ENCODE data around the gene IRF8.

The IRF8 gene

DNA sequence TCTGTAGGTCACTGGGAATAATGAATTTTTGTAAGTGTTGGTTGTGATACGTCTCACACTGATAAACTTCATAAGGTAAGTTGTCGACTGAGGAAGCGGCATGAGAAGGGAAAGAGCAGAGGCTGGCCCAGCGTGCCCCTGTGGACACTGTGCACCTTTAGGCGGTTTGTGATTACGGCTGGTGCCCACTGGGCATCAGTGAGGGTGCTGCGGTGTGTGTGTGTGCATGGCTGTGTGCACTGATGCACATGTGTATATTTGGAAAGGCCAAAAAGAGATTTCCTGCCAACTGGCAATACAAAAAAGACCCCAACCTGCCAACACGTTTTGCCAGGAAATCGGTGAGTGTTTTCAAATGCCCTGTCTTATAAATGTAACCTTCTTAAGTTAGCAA lies 11.9 kb downstream of the IRF8 start:
- no peak overlapping the region for H3K4me2 ChIP-seq (ENCODE audit: low read length)
- H3K79me2 ChIP-seq, result no peaks in the 10 kb centered on the region
- H3K4me1 ChIP-seq, result no peaks in the 10 kb centered on the region
- H3K9ac ChIP-seq, result no peak overlapping the region
- H3K36me3 ChIP-seq (ENCODE audit: control insufficient read depth, insufficient read depth, low read length), result no peaks in the 10 kb centered on the region
- H3K9me3 ChIP-seq (ENCODE audit: control insufficient read depth, low read length), result no peaks in the 10 kb centered on the region
- no peak overlapping the region for H2AFZ ChIP-seq
- TF ChIP-seq, protein P1, sequence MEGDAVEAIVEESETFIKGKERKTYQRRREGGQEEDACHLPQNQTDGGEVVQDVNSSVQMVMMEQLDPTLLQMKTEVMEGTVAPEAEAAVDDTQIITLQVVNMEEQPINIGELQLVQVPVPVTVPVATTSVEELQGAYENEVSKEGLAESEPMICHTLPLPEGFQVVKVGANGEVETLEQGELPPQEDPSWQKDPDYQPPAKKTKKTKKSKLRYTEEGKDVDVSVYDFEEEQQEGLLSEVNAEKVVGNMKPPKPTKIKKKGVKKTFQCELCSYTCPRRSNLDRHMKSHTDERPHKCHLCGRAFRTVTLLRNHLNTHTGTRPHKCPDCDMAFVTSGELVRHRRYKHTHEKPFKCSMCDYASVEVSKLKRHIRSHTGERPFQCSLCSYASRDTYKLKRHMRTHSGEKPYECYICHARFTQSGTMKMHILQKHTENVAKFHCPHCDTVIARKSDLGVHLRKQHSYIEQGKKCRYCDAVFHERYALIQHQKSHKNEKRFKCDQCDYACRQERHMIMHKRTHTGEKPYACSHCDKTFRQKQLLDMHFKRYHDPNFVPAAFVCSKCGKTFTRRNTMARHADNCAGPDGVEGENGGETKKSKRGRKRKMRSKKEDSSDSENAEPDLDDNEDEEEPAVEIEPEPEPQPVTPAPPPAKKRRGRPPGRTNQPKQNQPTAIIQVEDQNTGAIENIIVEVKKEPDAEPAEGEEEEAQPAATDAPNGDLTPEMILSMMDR (IDR thresholded peaks at IDR 0.05), result no peak
- no peak overlapping the region for H3K27ac ChIP-seq
- H3K27me3 ChIP-seq (ENCODE audit: control insufficient read depth, insufficient read depth, low read length), result no peaks in the 10 kb centered on the region
- H3K4me3 ChIP-seq (ENCODE audit: low read depth, low read length), result no peak overlapping the region

DNA sequence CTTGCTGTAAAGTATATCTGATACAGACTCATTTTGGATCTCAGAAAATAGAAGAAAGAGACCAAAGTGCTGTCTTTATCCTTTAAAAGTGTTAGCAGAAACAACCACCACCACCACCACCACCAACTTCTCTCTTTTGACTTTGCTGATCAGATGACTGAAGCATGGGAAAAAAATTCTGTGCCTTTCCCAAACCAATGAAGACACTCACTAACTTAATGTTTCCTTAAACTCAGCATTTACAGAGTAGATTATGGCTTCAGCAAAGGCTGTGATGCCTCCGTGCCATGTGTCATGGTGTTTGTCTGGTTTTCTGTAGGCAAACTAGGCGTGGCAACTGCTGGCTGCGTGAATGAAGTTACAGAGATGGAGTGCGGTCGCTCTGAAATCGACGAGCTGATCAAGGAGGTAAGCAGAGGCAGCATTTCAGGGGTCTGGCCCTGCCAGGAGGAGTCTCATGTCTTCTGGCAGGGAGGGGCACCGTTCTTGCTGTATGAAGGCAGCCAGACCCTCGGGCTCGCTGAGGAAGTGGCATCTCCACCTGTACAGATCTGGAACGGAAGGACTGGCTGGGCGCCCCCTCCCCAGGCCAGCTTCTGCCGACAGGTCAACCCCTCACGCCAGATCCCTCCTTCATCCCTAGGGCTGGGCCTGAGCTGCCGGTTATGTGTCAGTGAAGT lies 12.4 kb downstream of the IRF8 start:
- Histone ChIP-seq H3K27ac (no peak overlapping the region), H3K4me1 (peaks cover under 1% of the 10 kb centered on the region)

DNA sequence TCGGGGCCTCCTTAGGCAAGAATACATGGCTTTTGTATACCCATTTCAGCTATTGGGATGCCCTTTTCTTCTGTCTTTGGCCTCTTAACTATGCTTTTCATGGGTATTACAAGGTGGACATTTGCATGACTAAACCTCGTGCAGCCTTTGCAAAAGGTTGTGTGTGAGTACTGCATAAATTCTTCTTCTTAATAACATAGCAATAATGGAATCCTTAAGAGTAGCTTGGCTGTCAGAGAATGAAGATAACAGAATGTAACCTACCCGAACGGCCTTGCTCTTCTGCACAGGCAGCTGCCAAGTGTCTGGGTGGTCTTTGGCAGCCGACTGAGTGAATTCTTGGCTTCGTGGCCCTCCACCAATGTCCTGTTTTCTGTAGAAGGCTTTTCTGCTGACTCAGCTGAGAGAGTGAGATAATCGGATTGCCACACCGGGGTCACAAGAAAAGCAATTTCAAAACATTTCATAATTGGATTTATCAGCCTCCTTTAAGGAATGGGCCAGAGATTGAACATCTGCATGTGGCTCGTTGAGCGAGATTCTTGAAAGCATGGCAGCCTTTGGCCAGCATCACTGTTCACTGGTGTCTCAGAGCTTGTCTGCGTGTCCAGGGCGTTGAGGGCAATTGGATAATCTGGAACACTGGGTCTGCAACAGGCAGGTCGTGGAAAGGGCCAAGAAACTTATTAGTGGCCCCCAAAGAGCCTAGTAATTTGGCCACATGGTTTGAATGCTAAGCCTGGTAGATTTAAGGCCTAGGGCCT lies 13.4 kb downstream of the IRF8 start:
- Histone ChIP-seq H3K36me3 (ENCODE audit: control insufficient read depth, insufficient read depth, low read length) (no peaks in the 10 kb centered on the region), H3K9me3 (ENCODE audit: control insufficient read depth, low read length) (no peaks in the 10 kb centered on the region), H3K4me1 (peaks cover 2% of the 10 kb centered on the region), H3K4me2 (ENCODE audit: low read length) (no peak overlapping the region), H3K79me2 (no peaks in the 10 kb centered on the region), H3K9ac (no peak overlapping the region), H3K27ac (no peak overlapping the region), H3K27me3 (ENCODE audit: control insufficient read depth, insufficient read depth, low read length) (no peaks in the 10 kb centered on the region), H3K4me3 (ENCODE audit: low read depth, low read length) (no peak overlapping the region), H2AFZ (no peak overlapping the region)
- TF ChIP-seq, protein P1 (IDR thresholded peaks at IDR 0.05), result no peak

More for the DNA sequence above, 12.4 kb downstream of the IRF8 start:
- Histone ChIP-seq H3K36me3 (ENCODE audit: control insufficient read depth, insufficient read depth, low read length) (no peaks in the 10 kb centered on the region), H3K27me3 (ENCODE audit: control insufficient read depth, insufficient read depth, low read length) (no peaks in the 10 kb centered on the region), H3K4me3 (ENCODE audit: low read depth, low read length) (no peak overlapping the region), H3K4me2 (ENCODE audit: low read length) (no peak overlapping the region), H3K9me3 (ENCODE audit: control insufficient read depth, low read length) (no peaks in the 10 kb centered on the region), H3K79me2 (no peaks in the 10 kb centered on the region), H3K9ac (no peak overlapping the region), H2AFZ (no peak overlapping the region)
- TF ChIP-seq, protein P1 (IDR thresholded peaks at IDR 0.05), result no peak

DNA sequence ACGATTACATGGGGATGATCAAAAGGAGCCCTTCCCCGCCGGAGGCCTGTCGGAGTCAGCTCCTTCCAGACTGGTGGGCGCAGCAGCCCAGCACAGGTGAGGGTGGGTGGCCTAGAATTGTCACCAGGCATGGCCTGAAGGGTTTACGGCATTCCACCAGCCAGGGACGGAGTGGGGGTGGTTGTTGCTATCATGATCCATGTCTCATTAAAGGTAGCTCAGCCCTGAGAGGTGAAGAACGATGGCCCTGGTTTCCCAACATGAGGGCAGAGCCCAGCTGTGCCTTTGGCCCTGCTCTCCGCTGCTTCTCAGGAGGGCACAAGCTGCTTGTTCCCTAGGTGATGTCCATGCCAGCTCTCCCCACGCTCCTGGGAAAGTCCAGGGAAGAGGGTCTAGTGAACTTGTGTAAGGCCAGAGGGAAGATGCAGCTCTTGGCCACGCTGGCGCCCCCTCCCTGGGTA lies 14.2 kb downstream of the IRF8 start:
- no peak overlapping the region for H3K4me2 ChIP-seq (ENCODE audit: low read length)
- H3K9me3 ChIP-seq (ENCODE audit: control insufficient read depth, low read length), result no peaks in the 10 kb centered on the region
- no peak overlapping the region for H3K27ac ChIP-seq
- H3K79me2 ChIP-seq, result no peaks in the 10 kb centered on the region
- no peak overlapping the region for H3K9ac ChIP-seq
- no peak overlapping the region for H2AFZ ChIP-seq
- peaks cover 2% of the 10 kb centered on the region for H3K4me1 ChIP-seq
- no peaks in the 10 kb centered on the region for H3K36me3 ChIP-seq (ENCODE audit: control insufficient read depth, insufficient read depth, low read length)
- H3K4me3 ChIP-seq (ENCODE audit: low read depth, low read length), result no peak overlapping the region
- TF ChIP-seq, protein P1 (IDR thresholded peaks at IDR 0.05), result no peak
- no peaks in the 10 kb centered on the region for H3K27me3 ChIP-seq (ENCODE audit: control insufficient read depth, insufficient read depth, low read length)

Measured in parathyroid adenoma (tissue), 2 donors.